Inflammatory macrophage treated with lipopolysaccharide for 1 hour (primary cell): ENCODE results near the gene DHPS.
"Not testable (repeated sequence)": the region's sequence is repeated elsewhere in the genome, so short reads cannot be mapped to it uniquely, and the experiment has no call there.

Experiments used
- DNase-seq, 2 donors: peaks; one replicate each; pipeline ENCODE4 v3.0.0-alpha.2; 2020 to 2022

Gene DHPS

GRCh38 chr19:12705169-12705568 lies 23.5 kb upstream of the DHPS start:
- DNase-seq = no peak

DNA sequence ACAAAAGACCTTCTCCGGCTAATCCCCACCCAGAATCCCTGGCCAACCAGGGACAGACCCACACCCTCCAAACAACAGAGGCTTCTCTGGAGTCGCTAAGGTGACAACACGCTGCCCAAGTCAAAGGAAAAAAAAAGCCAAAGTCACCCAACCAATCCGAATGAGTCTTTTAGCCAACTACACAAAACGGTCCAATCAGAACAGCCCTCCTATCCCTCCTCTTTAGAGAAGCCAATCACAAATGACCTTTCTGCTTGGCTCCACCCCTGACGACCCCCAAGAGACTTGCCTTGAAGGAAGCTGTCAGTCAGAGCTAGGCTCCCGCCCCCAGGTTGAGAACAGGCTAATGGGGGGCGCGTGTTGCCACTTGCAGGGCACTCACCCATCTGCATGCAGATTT lies 21.4 kb upstream of the DHPS start:
- DNase-seq = peak in 1 of 2 donors; percentile 33

- no peak for DNase-seq
Observed at GRCh38 chr19:12701596-12702282, 20.1 kb upstream of the DHPS start.

GRCh38 chr19:12698138-12698537 lies 16.5 kb upstream of the DHPS start:
- no peak for DNase-seq

- DNase-seq = not testable (repeated sequence)
Observed at GRCh38 chr19:12697425-12697824, 15.7 kb upstream of the DHPS start.

DNA sequence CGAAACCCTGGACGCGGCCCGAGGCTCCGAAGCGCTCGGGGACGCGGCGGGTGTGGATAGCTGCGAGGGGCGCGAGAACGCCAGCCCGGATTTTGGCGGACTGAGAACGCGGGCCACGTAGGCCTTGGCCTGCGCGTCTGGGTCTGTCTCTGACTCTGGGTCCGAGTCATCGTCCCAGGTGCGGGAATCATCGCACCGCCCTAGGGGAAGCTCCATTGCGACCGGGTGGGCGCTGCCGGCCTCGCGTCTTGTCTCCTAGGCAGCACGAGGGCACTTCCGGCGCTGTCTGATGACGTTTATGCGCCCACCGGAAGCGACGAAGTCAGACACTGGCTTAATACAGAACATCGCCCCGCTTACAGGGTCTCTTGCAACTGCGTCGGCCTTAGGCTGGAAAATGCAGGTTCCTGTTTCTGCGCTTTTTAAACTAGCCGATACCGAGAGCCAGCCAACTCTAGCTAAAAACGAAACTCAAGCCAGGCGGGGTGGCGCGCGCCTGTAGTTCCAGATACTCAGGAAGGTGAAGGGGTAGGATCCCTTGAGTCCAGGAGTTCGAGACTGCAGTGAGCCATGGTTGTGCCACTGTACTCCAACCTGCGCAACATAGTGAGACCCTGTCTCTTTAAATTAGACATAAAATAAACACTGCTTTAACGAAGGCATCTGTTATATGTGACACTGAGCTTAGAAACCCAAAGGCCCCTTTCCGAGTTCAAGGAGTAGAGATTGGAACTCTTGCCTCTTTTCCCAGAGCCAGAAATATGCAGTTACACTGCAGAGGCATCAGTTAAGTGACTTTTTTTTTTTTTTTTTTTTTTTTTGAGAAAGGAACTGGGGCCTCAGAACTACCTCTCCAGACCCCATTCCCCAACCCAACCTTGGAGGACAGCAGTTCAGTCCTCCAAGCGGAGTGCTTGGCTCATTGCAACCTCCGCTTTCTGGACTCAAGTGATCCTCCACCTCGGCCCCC lies 15.0 kb upstream of the DHPS start, which contains the start of gene FBXW9:
TSS of gene FBXW9 (minus strand) at position 266 of the 970 bp plus-strand sequence. CDS start at position 216, 50 bp downstream.
- DNase-seq = peak; percentile 94 to 99

GRCh38 chr19:12695997-12696365 lies 14.3 kb upstream of the DHPS start:
- DNase-seq = no peak

DNA sequence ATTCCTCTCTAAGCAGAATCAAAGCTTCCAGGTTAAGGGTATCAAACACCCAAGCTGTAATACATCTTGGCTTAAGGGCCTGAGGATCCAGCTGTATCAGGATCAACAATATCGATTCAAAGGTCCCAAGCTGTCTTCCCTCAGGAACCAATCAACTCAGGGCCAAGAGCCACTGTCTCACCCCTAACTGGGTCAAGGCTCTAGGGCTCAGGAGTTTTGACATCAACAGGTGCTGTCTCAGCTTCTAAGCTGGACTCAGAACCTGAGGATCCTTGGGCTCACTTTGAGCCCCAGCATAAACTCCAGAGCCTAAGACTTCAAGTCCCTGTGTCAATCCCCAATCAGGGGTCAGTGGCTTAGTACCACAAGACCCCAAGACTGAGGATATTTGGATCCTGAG lies 13.8 kb upstream of the DHPS start:
- no peak for DNase-seq

- DNase-seq = no peak
Observed at GRCh38 chr19:12695096-12695495, 13.4 kb upstream of the DHPS start.

DNA sequence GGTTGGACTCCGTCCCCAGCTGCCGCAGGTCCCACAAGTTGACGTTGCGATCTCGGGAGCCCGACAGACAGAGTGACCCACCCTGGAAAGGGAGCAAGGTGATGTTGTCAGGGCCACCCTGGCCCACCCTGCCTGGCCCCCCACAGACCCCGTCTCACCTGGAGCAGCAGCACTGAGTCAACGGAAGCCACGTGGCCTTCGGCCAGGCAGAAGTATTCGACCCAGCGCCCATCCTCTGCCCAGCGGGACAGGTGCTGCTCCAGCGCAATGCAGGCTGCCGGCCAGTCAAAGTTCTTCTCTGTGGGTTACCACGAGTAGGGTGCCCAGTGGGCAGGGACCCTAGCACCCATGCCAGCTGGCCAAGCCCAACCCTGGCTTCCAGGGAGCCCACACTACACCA lies 13.0 kb upstream of the DHPS start:
- no peak for DNase-seq

DNA sequence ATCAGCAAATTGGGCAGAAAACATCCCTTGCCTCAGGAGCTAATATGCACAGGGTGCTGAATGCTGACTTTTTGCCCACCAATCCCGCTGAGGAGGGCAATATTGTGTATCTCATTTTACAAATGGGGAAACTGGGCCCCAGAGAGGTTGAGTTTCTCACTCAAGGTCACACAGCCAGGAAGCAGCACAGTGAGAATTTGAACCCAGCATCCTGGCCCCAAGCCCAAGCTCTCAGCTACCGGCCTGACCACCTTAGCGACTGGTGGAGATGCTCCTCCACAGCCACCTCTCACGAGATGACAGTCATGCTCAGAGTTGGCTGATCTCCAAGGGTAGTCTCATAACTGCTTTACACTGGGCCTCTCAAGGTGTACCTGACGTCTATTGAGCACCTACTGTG lies 11.3 kb upstream of the DHPS start:
- DNase-seq = no peak

DNA sequence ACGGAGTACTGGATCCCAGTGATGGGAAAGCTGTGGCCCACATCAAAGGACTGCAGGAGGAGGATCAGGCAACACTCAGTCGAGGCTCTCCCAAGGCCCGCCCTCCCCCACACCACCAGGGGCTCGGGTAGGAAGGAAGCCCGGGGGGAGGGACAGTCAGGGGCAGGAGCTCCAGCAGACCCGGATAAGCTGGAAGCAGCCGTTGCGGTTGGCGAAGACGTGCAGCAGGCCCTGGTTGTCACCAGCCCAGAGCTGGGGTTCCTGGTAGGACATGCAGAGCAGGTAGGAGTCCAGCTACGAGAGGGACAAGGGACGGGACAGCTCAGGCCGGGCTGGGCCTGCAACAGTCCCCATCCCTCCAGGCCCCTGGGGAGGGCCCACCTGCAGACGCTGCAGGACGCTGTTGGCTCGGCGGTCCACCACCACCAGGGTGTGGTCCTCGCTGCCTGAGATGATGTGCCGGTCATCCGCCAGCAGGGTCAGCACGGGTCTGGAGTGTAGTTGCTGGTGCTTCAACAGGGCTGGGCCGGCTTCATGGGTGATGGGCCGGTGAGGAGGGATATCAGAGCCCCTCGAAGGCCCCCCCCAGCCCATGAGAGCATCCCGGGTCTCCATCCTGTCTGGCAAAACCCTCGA lies 8.0 kb upstream of the DHPS start:
- DNase-seq = no peak

DNA sequence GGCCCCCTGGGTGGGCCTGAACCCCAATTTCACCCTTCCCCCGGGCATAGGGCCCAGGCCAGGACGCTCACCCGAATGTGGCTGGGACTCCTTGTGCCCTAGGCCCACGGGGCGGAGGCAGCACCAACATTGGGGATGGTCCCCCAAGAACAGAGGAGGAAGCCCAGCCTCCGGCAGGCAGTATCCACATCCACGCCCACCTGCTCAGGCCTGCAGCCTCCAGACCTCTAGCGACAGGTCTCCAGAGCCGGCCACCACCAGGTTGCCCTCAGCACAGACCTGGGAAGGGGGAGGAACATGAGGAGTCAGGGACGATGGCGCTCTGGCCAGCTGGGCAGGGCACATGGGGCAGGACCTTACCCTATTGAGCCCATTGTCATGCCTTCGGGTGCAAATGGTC lies 7.3 kb upstream of the DHPS start:
- DNase-seq = no peak

GRCh38 chr19:12687496-12688196 lies 6.0 kb upstream of the DHPS start, which contains the start of gene GNG14:
Gene GNG14 (plus strand): TSS chr19:12687998. CDS start chr19:12688049, 51 bp downstream.
- DNase-seq = no peak

DNA sequence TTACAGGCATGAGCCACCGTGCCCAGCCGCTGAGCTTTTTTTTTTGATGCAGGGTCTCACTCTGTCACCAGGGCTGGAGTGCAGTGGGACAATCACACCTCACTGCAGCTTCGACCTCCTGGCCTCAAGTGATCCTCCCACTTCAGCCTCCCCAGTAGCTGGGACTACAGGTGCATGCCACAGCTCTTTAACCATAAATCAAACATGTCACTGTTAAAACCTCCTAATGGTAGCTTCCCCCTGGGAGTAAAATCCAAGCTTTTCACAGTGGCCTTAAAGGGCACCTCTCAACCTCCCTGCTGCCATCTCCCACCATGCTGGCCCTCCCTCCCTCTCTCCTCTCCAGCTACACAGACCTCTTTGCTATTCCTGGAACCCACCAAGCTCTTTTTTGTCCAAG lies 4.2 kb upstream of the DHPS start:
- DNase-seq = no peak

DNA sequence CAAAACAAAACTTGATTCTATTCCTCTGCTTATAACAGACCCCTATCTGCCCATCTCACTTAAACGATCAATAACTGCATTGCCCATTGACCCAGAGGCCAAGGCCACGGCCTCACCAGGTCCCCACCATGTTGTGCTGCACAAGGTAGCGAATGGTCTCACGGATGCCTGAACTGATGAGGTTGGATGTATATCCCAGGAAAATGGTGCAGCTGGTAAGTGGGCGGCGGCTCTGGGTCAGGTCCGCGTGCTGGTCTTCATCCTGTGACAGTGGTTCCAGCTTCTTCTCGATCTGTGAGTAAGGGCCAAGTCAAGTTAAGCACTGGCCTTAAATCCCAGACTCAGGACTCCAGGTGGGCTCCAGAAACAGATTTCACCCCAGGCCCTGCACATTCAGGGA lies 1.6 kb downstream of the DHPS start:
- DNase-seq = no peak

GRCh38 chr19:12678039-12678438 lies 3.6 kb downstream of the DHPS start:
- not testable (repeated sequence) for DNase-seq

- DNase-seq = no peak
Observed at GRCh38 chr19:12676928-12677327, 4.8 kb downstream of the DHPS start.

- DNase-seq = peak; percentile 56 to 91
Observed at GRCh38 chr19:12676384-12676792, 5.3 kb downstream of the DHPS start.

GRCh38 chr19:12675940-12676339 lies 5.7 kb downstream of the DHPS start:
- DNase-seq = no peak

DNA sequence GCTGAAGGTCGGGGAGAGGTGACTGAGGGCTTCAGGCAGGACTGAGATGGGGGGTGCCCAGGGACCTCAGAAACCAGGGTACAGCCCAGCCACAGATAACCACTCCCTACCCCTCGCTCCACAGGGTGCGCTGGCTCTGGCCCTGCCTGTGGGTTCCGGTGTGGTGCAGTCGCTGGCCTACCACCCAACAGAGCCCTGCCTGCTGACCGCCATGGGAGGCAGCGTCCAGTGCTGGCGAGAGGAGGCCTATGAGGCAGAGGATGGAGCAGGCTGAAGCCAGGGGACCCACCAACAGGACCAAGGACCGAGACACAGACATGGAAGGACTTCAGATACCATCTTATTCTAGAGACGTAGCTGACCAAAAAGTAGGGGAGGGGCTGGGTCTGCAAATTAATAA lies 6.3 kb downstream of the DHPS start:
- DNase-seq = no peak

DNA sequence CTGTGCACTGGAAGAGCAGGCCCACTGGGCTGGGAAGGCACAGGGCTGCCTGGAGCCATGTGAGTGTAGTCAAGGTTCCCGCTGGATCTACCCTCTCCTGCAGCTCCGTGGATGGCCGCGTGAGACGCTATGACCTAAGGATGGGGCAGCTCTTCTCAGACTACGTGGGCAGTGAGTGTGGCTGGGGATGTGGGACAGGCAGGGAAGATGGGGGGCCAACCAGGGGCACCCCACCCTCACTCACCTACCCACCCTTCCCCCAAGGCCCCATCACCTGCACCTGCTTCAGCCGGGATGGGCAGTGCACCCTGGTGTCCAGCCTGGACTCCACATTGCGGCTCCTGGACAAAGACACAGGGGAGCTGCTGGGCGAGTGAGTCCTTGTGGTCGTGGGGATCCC lies 8.9 kb downstream of the DHPS start:
- DNase-seq = no peak
